NCI-H748 (cell line): ENCODE results near the gene TTC34.

ENCODE experiments used
- DNase-seq: peaks from one replicate; lab custom pipeline; 2025; ENCODE audit not compliant: unreplicated experiment; lab: John Stamatoyannopoulos, UW

Gene TTC34

GRCh38 chr1:2801535-2802291 is at the start of gene TTC34:
TTC34 (minus strand) TSS chr1:2801693; CDS start chr1:2800827, 866 bp downstream.
- DNase-seq: peak; percentile 55

GRCh38 chr1:2850502-2850901 is 49.0 kb upstream of the TTC34 start:
- no peak for DNase-seq

- no peak for DNase-seq
These were observed 46.6 kb upstream of the TTC34 start for GRCh38 chr1:2848006-2848670.

- no peak for DNase-seq
These were observed 45.8 kb upstream of the TTC34 start for GRCh38 chr1:2847086-2847985.

GRCh38 chr1:2845869-2846268 is 44.4 kb upstream of the TTC34 start:
- DNase-seq: no peak

GRCh38 chr1:2840036-2840809 is 38.7 kb upstream of the TTC34 start:
- no peak for DNase-seq

- DNase-seq: no peak
These were observed 36.3 kb upstream of the TTC34 start for GRCh38 chr1:2837823-2838222.

GRCh38 chr1:2837316-2837715 is 35.8 kb upstream of the TTC34 start:
- DNase-seq: no peak

GRCh38 chr1:2836333-2836970 is 35.0 kb upstream of the TTC34 start:
- no peak for DNase-seq

- DNase-seq: no peak
These were observed 34.2 kb upstream of the TTC34 start for GRCh38 chr1:2835650-2836159.

GRCh38 chr1:2834741-2835564 is 33.5 kb upstream of the TTC34 start:
- DNase-seq: no peak

GRCh38 chr1:2834146-2834475 is 32.6 kb upstream of the TTC34 start:
- no peak for DNase-seq

GRCh38 chr1:2833454-2834145 is 32.1 kb upstream of the TTC34 start:
- DNase-seq: no peak

GRCh38 chr1:2832506-2833453 is 31.3 kb upstream of the TTC34 start:
- DNase-seq: no peak

- DNase-seq: no peak
These were observed 30.2 kb upstream of the TTC34 start for GRCh38 chr1:2831596-2832212.

- DNase-seq: no peak
These were observed 29.4 kb upstream of the TTC34 start for GRCh38 chr1:2830761-2831425.
